Activated CD4-positive, alpha-beta T cell treated with anti-CD3 and anti-CD28 coated beads for 48 hours (primary cell): ENCODE data around the gene SMIM44.
"Not testable (repeated sequence)": the region's sequence is repeated elsewhere in the genome, so short reads cannot be mapped to it uniquely, and the experiment has no call there.

ENCODE experiments used
- DNase-seq: peaks from one replicate; pipeline ENCODE4 v3.0.0-alpha.2; 2020

SMIM44 gene

GRCh38 chr19:3455960-3456601 is 27.2 kb downstream of the SMIM44 start:
- DNase-seq = no peak

GRCh38 chr19:3455393-3455955 is 27.8 kb downstream of the SMIM44 start:
- no peak for DNase-seq

- DNase-seq = no peak
Observed at GRCh38 chr19:3454656-3455392, 28.4 kb downstream of the SMIM44 start.

- DNase-seq = no peak
Observed at GRCh38 chr19:3453840-3454239, 29.4 kb downstream of the SMIM44 start.

GRCh38 chr19:3452942-3453214 is 30.4 kb downstream of the SMIM44 start:
- DNase-seq = not testable (repeated sequence)

- no peak for DNase-seq
Observed at GRCh38 chr19:3452171-3452941, 30.9 kb downstream of the SMIM44 start.

- DNase-seq = no peak
Observed at GRCh38 chr19:3451451-3451866, 31.8 kb downstream of the SMIM44 start.

GRCh38 chr19:3450796-3451411 is 32.3 kb downstream of the SMIM44 start:
- DNase-seq = no peak

GRCh38 chr19:3448616-3449334 is 34.5 kb downstream of the SMIM44 start:
- DNase-seq = no peak

GRCh38 chr19:3446657-3447056 is 36.6 kb downstream of the SMIM44 start:
- DNase-seq = not testable (repeated sequence)

- DNase-seq = no peak
Observed at GRCh38 chr19:3444695-3445234, 38.5 kb downstream of the SMIM44 start.

- DNase-seq = no peak
Observed at GRCh38 chr19:3443840-3444694, 39.2 kb downstream of the SMIM44 start.

- no peak for DNase-seq
Observed at GRCh38 chr19:3442487-3443071, 40.7 kb downstream of the SMIM44 start.

- no peak for DNase-seq
Observed at GRCh38 chr19:3441986-3442329, 41.3 kb downstream of the SMIM44 start.

- DNase-seq = no peak
Observed at GRCh38 chr19:3441089-3441985, 41.9 kb downstream of the SMIM44 start.

- DNase-seq = peak; percentile 73
Observed at GRCh38 chr19:3440082-3440481, 43.2 kb downstream of the SMIM44 start.

GRCh38 chr19:3434630-3435553 is 48.3 kb downstream of the SMIM44 start:
- peak; percentile 99 for DNase-seq

- DNase-seq = no peak
Observed at GRCh38 chr19:3433805-3434540, 49.3 kb downstream of the SMIM44 start.
